MM.1S (cell line): ENCODE results near the gene ZNF574.
"Not testable (repeated sequence)": the region's sequence is repeated elsewhere in the genome, so short reads cannot be mapped to it uniquely, and the experiment has no call there.

Experiments
- DNase-seq: peaks from one replicate; pipeline ENCODE4 v3.0.0-alpha.2; 2015
- H2AFZ ChIP-seq: fragments of 300-600 bp; sonication (generic); 2 replicates; pipeline ENCODE4 v1.6.0; 2016; ENCODE audit warnings: antibody characterized with exemption, low read length
- H3F3A ChIP-seq: fragments of 300-600 bp; sonication (generic); 2 replicates; pipeline ENCODE4 v1.6.1; 2016; ENCODE audit warnings: mild to moderate bottlenecking, antibody characterized with exemption, low read length, moderate library complexity, mixed read lengths; ENCODE audit not compliant: insufficient read depth
- H3K27ac ChIP-seq: fragments of 300-600 bp; sonication (generic); 2 replicates; pipeline ENCODE4 v1.5.1; 2016; ENCODE audit warnings: mild to moderate bottlenecking, low read length
- H3K27me3 ChIP-seq: fragments of 300-600 bp; sonication (generic); replicated peaks from 2 replicates; pipeline ENCODE4 v1.6.0; 2016; ENCODE audit warnings: low read length; ENCODE audit not compliant: insufficient read depth
- H3K36me3 ChIP-seq: fragments of 300-600 bp; sonication (generic); replicated peaks from 2 replicates; pipeline ENCODE4 v1.6.1; 2016; ENCODE audit warnings: mild to moderate bottlenecking, low read length, mixed read lengths; ENCODE audit not compliant: insufficient read depth
- H3K4me1 ChIP-seq: fragments of 300-600 bp; sonication (generic); 2 replicates; pipeline ENCODE4 v1.6.1; 2016; ENCODE audit warnings: low read length, mixed read lengths
- H3K4me2 ChIP-seq: fragments of 300-600 bp; sonication (generic); 2 replicates; pipeline ENCODE4 v1.6.0; 2016; ENCODE audit warnings: low read depth, low read length
- H3K4me3 ChIP-seq: fragments of 300-600 bp; sonication (generic); 2 replicates; pipeline ENCODE4 v1.5.1; 2016; ENCODE audit warnings: low read length, mixed read lengths
- H3K79me2 ChIP-seq: fragments of 300-600 bp; sonication (generic); 2 replicates; pipeline ENCODE4 v1.6.1; 2016; ENCODE audit warnings: mixed run types, low read length, mixed read lengths
- H3K9ac ChIP-seq: fragments of 300-600 bp; sonication (generic); 2 replicates; pipeline ENCODE4 v1.6.1; 2016; ENCODE audit warnings: low read length, mixed read lengths
- H3K9me2 ChIP-seq: fragments of 300-600 bp; sonication (generic); replicated peaks from 2 replicates; pipeline ENCODE4 v1.6.1; 2016; ENCODE audit warnings: mild to moderate bottlenecking, low read length, mixed read lengths; ENCODE audit not compliant: insufficient read depth
- H3K9me3 ChIP-seq: fragments of 300-600 bp; sonication (generic); replicated peaks from 2 replicates; pipeline ENCODE4 v1.6.1; 2016; ENCODE audit warnings: mild to moderate bottlenecking, low read length, mixed read lengths; ENCODE audit not compliant: insufficient read depth
- H4K20me1 ChIP-seq: fragments of 300-600 bp; sonication (generic); 2 replicates; pipeline ENCODE4 v1.6.1; 2016; ENCODE audit warnings: mild to moderate bottlenecking, low read length, moderate library complexity, mixed read lengths; ENCODE audit not compliant: insufficient read depth
- CTCF ChIP-seq: fragments of 300-600 bp; sonication (generic); IDR thresholded peaks from 2 replicates; pipeline ENCODE4 v1.5.1; 2016; ENCODE audit warnings: antibody characterized with exemption, low read length, mixed read lengths
- EZH2 ChIP-seq: fragments of 300-600 bp; sonication (generic); optimal IDR thresholded peaks from 2 replicates; pipeline ENCODE3; 2017; ENCODE audit warnings: low read depth, mild to moderate bottlenecking, antibody characterized with exemption, low read length, mixed read lengths
- EZH2phosphoT487 ChIP-seq: fragments of 300-600 bp; sonication (generic); IDR thresholded peaks from 2 replicates; pipeline ENCODE4 v1.6.1; 2018; ENCODE audit warnings: antibody characterized with exemption, low read length

Gene ZNF574

GRCh38 chr19:42099336-42099925 is 23.5 kb downstream of the ZNF574 start:
- DNase-seq = no peak

GRCh38 chr19:42100241-42100640 is 24.3 kb downstream of the ZNF574 start:
- not testable (repeated sequence) for H2AFZ ChIP-seq, H3K27ac ChIP-seq, H3K4me3 ChIP-seq, H3K79me2 ChIP-seq, H3K9me3 ChIP-seq, H3K4me1 ChIP-seq, H3K4me2 ChIP-seq, H3F3A ChIP-seq, H3K27me3 ChIP-seq, H3K36me3 ChIP-seq, H3K9ac ChIP-seq, DNase-seq, H3K9me2 ChIP-seq, H4K20me1 ChIP-seq

More at GRCh38 chr19:42099336-42099925, 23.5 kb downstream of the ZNF574 start:
- Histone ChIP-seq H3K9ac (no peak overlapping the region), H3K9me2 (no peaks in the 10 kb centered on the region), H3F3A (no peaks in the 10 kb centered on the region), H3K27me3 (no peaks in the 10 kb centered on the region), H3K36me3 (no peaks in the 10 kb centered on the region), H2AFZ (no peak overlapping the region), H3K79me2 (no peaks in the 10 kb centered on the region), H4K20me1 (no peaks in the 10 kb centered on the region), H3K9me3 (no peaks in the 10 kb centered on the region), H3K4me2 (no peak overlapping the region), H3K4me1 (no peaks in the 10 kb centered on the region), H3K4me3 (no peak overlapping the region), H3K27ac (no peak overlapping the region)
- no peak for TF ChIP-seq EZH2phosphoT487
- TF ChIP-seq CTCF = no peak
- TF ChIP-seq EZH2 = no peak

- Histone ChIP-seq H4K20me1 (no peaks in the 10 kb centered on the region), H3K36me3 (no peaks in the 10 kb centered on the region), H3K9ac (no peak overlapping the region), H3K4me3 (no peak overlapping the region), H3K9me3 (no peaks in the 10 kb centered on the region), H3K4me2 (no peak overlapping the region), H3K27ac (no peak overlapping the region), H3K9me2 (no peaks in the 10 kb centered on the region), H3K4me1 (no peaks in the 10 kb centered on the region), H3K79me2 (no peaks in the 10 kb centered on the region), H3K27me3 (no peaks in the 10 kb centered on the region), H3F3A (no peaks in the 10 kb centered on the region), H2AFZ (no peak overlapping the region)
- no peak for DNase-seq
- TF ChIP-seq EZH2 (no peak), CTCF (no peak), EZH2phosphoT487 (no peak)
These were observed 26.9 kb downstream of the ZNF574 start for GRCh38 chr19:42102877-42103276.

GRCh38 chr19:42105368-42105767 is 29.4 kb downstream of the ZNF574 start:
- Histone ChIP-seq H3K4me2 (no peak overlapping the region), H4K20me1 (no peaks in the 10 kb centered on the region), H3F3A (no peaks in the 10 kb centered on the region), H3K9ac (no peak overlapping the region), H3K36me3 (no peaks in the 10 kb centered on the region), H3K4me3 (no peak overlapping the region), H3K27me3 (no peaks in the 10 kb centered on the region), H3K9me3 (no peaks in the 10 kb centered on the region), H3K4me1 (no peaks in the 10 kb centered on the region), H3K79me2 (no peaks in the 10 kb centered on the region), H3K27ac (no peak overlapping the region), H3K9me2 (no peaks in the 10 kb centered on the region), H2AFZ (no peak overlapping the region)
- no peak for DNase-seq
- no peak for TF ChIP-seq EZH2
- TF ChIP-seq EZH2phosphoT487 = no peak
- no peak for TF ChIP-seq CTCF
